ENCODE results near the gene NPR3. TPM values are rescaled to one million over a fixed set of nuclear protein-coding genes. Genes with fewer than 3 reads are reported as not detected.
"Not testable (repeated sequence)": the region's sequence is repeated elsewhere in the genome, so short reads cannot be mapped to it uniquely, and the experiment has no call there.

Gene NPR3
- total RNA-seq, 1 donor from 2014 or later: 12.6 TPM

- ATAC-seq: no peak
Observed at GRCh38 chr5:32769711-32770110, 58.6 kb downstream of the NPR3 start.

GRCh38 chr5:32770444-32770843, 59.3 kb downstream of the NPR3 start:
- no peak for ATAC-seq

GRCh38 chr5:32771037-32771436, 59.9 kb downstream of the NPR3 start:
- no peak for ATAC-seq

- ATAC-seq: peak; percentile 39
Observed at GRCh38 chr5:32773944-32774343, 62.8 kb downstream of the NPR3 start.

GRCh38 chr5:32776200-32776599, 65.1 kb downstream of the NPR3 start:
- no peak for ATAC-seq

GRCh38 chr5:32777222-32777621, 66.1 kb downstream of the NPR3 start:
- ATAC-seq: no peak

- no peak for ATAC-seq
Observed at GRCh38 chr5:32777733-32778132, 66.6 kb downstream of the NPR3 start.

- ATAC-seq: no peak
Observed at GRCh38 chr5:32778403-32778802, 67.3 kb downstream of the NPR3 start.

- no peak for ATAC-seq
Observed at GRCh38 chr5:32779754-32780415, 68.8 kb downstream of the NPR3 start.

GRCh38 chr5:32780508-32780919, 69.4 kb downstream of the NPR3 start:
- no peak for ATAC-seq

GRCh38 chr5:32783661-32784060, 72.5 kb downstream of the NPR3 start:
- ATAC-seq: no peak

GRCh38 chr5:32785611-32786254, 74.6 kb downstream of the NPR3 start:
- ATAC-seq: no peak

- no peak for ATAC-seq
Observed at GRCh38 chr5:32786311-32786710, 75.2 kb downstream of the NPR3 start.

- no peak for ATAC-seq
Observed at GRCh38 chr5:32790411-32790951, 79.4 kb downstream of the NPR3 start.

- no peak for ATAC-seq
Observed at GRCh38 chr5:32791536-32792243, 80.6 kb downstream of the NPR3 start.

- ATAC-seq: peak; percentile 39
Observed at GRCh38 chr5:32794086-32794485, 83.0 kb downstream of the NPR3 start.

- no peak for ATAC-seq
Observed at GRCh38 chr5:32802764-32803163, 91.6 kb downstream of the NPR3 start.

- no peak for ATAC-seq
Observed at GRCh38 chr5:32803656-32804055, 92.5 kb downstream of the NPR3 start.

- not testable (repeated sequence) for ATAC-seq
Observed at GRCh38 chr5:32805462-32805861, 94.3 kb downstream of the NPR3 start.

- no peak for ATAC-seq
Observed at GRCh38 chr5:32805971-32806638, 95.0 kb downstream of the NPR3 start.

- no peak for ATAC-seq
Observed at GRCh38 chr5:32808783-32809182, 97.7 kb downstream of the NPR3 start.

GRCh38 chr5:32810804-32811203, 99.7 kb downstream of the NPR3 start:
- no peak for ATAC-seq

- ATAC-seq: no peak
Observed at GRCh38 chr5:32812399-32812798, 101.3 kb downstream of the NPR3 start.
